DND-41 (cell line): ENCODE results near the gene RNF157.
A peak's percentile ranks its signal among the peaks of the same experiment; 100 is the strongest.

ENCODE experiments used
- ATAC-seq: fragments of 200-7000 bp; cut with Tn5 transposase; 3 replicates; pipeline ENCODE4 v1.9.1; 2021; ENCODE audit warnings: low read depth; ENCODE audit not compliant: insufficient read depth
- DNase-seq: peaks from one replicate; pipeline ENCODE4 v3.0.0-alpha.2; 2020
- H2AFZ ChIP-seq: 2 replicates; pipeline ENCODE4 v1.6.0; 2012; ENCODE audit warnings: low read depth, low read length
- H3K27ac ChIP-seq: 2 replicates; pipeline ENCODE4 v1.5.1; 2012; ENCODE audit warnings: low read length, inconsistent platforms
- H3K27me3 ChIP-seq: fragments of 200-600 bp; sonication (generic); 2 replicates; pipeline ENCODE4 v1.6.0; 2012; ENCODE audit warnings: low read length, mild to moderate bottlenecking, inconsistent platforms; ENCODE audit not compliant: insufficient read depth, poor library complexity
- H3K36me3 ChIP-seq: 2 replicates; pipeline ENCODE4 v1.5.1; 2012; ENCODE audit warnings: low read length, inconsistent platforms; ENCODE audit not compliant: insufficient read depth
- H3K4me1 ChIP-seq: 2 replicates; pipeline ENCODE4 v1.5.1; 2012; ENCODE audit warnings: mild to moderate bottlenecking, low read length; ENCODE audit not compliant: insufficient read depth
- H3K4me2 ChIP-seq: 2 replicates; pipeline ENCODE4 v1.6.0; 2012; ENCODE audit warnings: mild to moderate bottlenecking, moderate library complexity, low read length, inconsistent platforms; ENCODE audit not compliant: insufficient read depth
- H3K4me3 ChIP-seq, 2 experiments: fragments of 200-600 bp in 1 of 2; shearing (Covaris generic) in 1 of 2; 2 replicates each; pipeline ENCODE4 v1.5.1; 2012 to 2016; ENCODE audit warnings: inconsistent platforms in 2 of 2, low read length in 2 of 2, mild to moderate bottlenecking in 2 of 2, low read depth in 1 of 2, moderate library complexity in 1 of 2
- H3K79me2 ChIP-seq: 2 replicates; pipeline ENCODE4 v1.6.0; 2012; ENCODE audit warnings: low read length, inconsistent platforms; ENCODE audit not compliant: insufficient read depth
- H3K9ac ChIP-seq: 2 replicates; pipeline ENCODE4 v1.6.0; 2012; ENCODE audit warnings: low read depth, mild to moderate bottlenecking, inconsistent platforms, low read length, moderate library complexity
- H3K9me3 ChIP-seq: 2 replicates; pipeline ENCODE4 v1.5.1; 2012; ENCODE audit warnings: low read length, moderate library complexity, mild to moderate bottlenecking, inconsistent platforms; ENCODE audit not compliant: insufficient read depth, severe bottlenecking
- H4K20me1 ChIP-seq: 2 replicates; pipeline ENCODE4 v1.6.0; 2012; ENCODE audit warnings: low read length; ENCODE audit not compliant: insufficient read depth
- EZH2 ChIP-seq: IDR thresholded peaks from 3 replicates; pipeline ENCODE4 v1.6.1; 2012; ENCODE audit warnings: borderline replicate concordance, low read depth, mild to moderate bottlenecking, moderate library complexity, low read length, inconsistent platforms; ENCODE audit not compliant: severe bottlenecking
- TF ChIP-seq, protein P1 (sequence below): IDR thresholded peaks from 2 replicates; pipeline ENCODE4 v1.5.1; 2012; ENCODE audit warnings: borderline replicate concordance, low read length, moderate library complexity, mild to moderate bottlenecking; ENCODE audit not compliant: poor library complexity, severe bottlenecking; ENCODE audit errors: extremely low read depth

Gene RNF157

GRCh38 chr17:76104140-76104895 is 136.0 kb downstream of the RNF157 start:
- Histone ChIP-seq H4K20me1 (no peaks in the 10 kb centered on the region), H3K27me3 (no peaks in the 10 kb centered on the region), H3K4me3 (peak overlapping the region; percentile 77 to 81; a peak in 3 of 4 replicates), H3K4me1 (peaks cover 29% of the 10 kb centered on the region), H3K9ac (peak overlapping the region; percentile 64), H3K79me2 (peaks cover 28% of the 10 kb centered on the region), H2AFZ (peak overlapping the region; percentile 75), H3K36me3 (peaks cover 27% of the 10 kb centered on the region), H3K27ac (peak overlapping the region; percentile 88), H3K4me2 (peak overlapping the region; percentile 96), H3K9me3 (no peaks in the 10 kb centered on the region)
- ATAC-seq (no peak), DNase-seq (no peak)
- no peak for TF ChIP-seq EZH2
- TF ChIP-seq, protein P1, sequence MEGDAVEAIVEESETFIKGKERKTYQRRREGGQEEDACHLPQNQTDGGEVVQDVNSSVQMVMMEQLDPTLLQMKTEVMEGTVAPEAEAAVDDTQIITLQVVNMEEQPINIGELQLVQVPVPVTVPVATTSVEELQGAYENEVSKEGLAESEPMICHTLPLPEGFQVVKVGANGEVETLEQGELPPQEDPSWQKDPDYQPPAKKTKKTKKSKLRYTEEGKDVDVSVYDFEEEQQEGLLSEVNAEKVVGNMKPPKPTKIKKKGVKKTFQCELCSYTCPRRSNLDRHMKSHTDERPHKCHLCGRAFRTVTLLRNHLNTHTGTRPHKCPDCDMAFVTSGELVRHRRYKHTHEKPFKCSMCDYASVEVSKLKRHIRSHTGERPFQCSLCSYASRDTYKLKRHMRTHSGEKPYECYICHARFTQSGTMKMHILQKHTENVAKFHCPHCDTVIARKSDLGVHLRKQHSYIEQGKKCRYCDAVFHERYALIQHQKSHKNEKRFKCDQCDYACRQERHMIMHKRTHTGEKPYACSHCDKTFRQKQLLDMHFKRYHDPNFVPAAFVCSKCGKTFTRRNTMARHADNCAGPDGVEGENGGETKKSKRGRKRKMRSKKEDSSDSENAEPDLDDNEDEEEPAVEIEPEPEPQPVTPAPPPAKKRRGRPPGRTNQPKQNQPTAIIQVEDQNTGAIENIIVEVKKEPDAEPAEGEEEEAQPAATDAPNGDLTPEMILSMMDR: no peak

DNA sequence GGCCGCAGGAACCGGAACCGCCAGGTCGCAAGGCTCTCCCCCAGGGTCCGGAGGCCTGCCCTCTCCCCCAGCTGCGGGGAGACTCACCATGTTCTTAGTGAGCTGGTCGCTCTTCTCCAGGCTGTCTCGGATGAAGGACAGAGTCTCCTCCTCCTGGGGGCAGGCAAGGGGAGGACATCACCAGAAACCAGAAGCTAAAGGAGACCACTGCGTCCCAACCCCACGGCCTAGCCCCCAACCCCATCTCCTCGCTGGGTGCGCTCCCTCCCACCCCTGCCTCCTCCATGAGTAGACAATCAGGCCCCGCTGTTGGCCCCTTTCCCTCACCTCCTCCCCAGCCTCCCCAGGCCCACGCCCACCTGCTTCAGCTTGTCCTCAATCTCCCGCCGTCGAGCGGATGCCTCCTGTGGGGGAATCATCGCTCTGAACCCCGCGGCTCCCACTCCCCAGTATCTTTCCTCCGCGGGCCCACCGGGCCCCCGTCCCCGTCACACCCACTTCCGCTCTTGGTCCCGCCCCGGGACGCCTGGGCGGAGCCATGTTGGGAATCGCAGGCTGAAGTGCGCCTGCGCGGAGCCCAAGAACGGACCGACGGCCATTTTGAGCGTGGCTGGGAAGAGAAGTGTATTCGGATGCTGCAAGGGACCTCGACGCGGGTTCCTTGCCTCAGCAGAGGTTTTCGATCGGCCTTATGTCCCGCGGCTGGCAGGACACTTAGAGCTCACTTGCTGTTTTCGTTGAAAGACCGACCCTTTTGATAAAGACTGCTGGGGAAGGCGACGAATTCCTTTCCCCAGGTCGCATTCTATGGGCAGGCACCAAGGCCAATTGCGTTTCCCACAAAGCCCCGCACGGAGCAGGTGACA is 136.8 kb downstream of the RNF157 start, which contains the start of gene EXOC7:
EXOC7 (minus strand) TSS at position 514 of the 866 bp plus-strand sequence; CDS start at position 419, 95 bp downstream.
- ATAC-seq: peak; percentile 86
- DNase-seq: peak; percentile 95
- H3K79me2 ChIP-seq: peaks cover 28% of the 10 kb centered on the region

GRCh38 chr17:76102944-76103273 is 137.4 kb downstream of the RNF157 start:
- Histone ChIP-seq H3K27me3 (no peaks in the 10 kb centered on the region), H3K9me3 (no peaks in the 10 kb centered on the region), H3K4me3 (peak overlapping the region; percentile 77 to 81), H3K27ac (peak overlapping the region; percentile 88), H3K36me3 (peaks cover 33% of the 10 kb centered on the region), H3K79me2 (peaks cover 28% of the 10 kb centered on the region), H3K4me2 (peak overlapping the region; percentile 96), H3K9ac (peak overlapping the region; percentile 64), H4K20me1 (no peaks in the 10 kb centered on the region), H2AFZ (peak overlapping the region; percentile 76), H3K4me1 (peaks cover 29% of the 10 kb centered on the region)
- no peak for TF ChIP-seq EZH2
- TF ChIP-seq, protein P1: no peak
- DNase-seq (no peak), ATAC-seq (peak; percentile 8; the same call in 2 of the 3 replicates)

More for the DNA sequence above, 136.8 kb downstream of the RNF157 start, which contains the start of gene EXOC7:
- H3K9ac ChIP-seq: peak within 1 kb of the TSS; percentile 64
- no peak for TF ChIP-seq EZH2
- TF ChIP-seq, protein P1: no peak
- peaks cover 29% of the 10 kb centered on the region for H3K4me1 ChIP-seq
- H3K4me3 ChIP-seq: peak within 1 kb of the TSS; percentile 77 to 81
- peak within 1 kb of the TSS; percentile 76 for H2AFZ ChIP-seq
- peak within 1 kb of the TSS; percentile 88 for H3K27ac ChIP-seq
- H3K4me2 ChIP-seq: peak within 1 kb of the TSS; percentile 96
- peaks cover 28% of the 10 kb centered on the region for H3K36me3 ChIP-seq
- no peaks in the 10 kb centered on the region for H3K27me3 ChIP-seq
- no peaks in the 10 kb centered on the region for H4K20me1 ChIP-seq
- H3K9me3 ChIP-seq: no peaks in the 10 kb centered on the region
